K562 (cell line): ENCODE data around the gene NRG2. TPM values are rescaled to one million over a fixed set of nuclear protein-coding genes. Genes with fewer than 3 reads are reported as not detected.

Experiments used
- ATAC-seq: fragments of 200-7000 bp; cut with Tn5 transposase; 3 replicates; pipeline ENCODE4 v1.9.1; 2020; ENCODE audit warnings: moderate library complexity
- BruUV-seq: library from RNA; stranded (reverse); fragments of 400-500 nt; replicated peaks from 2 replicates; lab custom pipeline; 2021; lab: Mats Ljungman, UMichigan
- CTCF ChIA-PET: fragments of 300-600 bp; formaldehyde crosslinking; extraction: SDS; loops from one replicate; lab custom pipeline; 2021; ENCODE audit warnings: low intra/inter-chr PET ratio; lab: Yijun Ruan, JAX
- POLR2A ChIA-PET: fragments of 300-600, 350-650 bp; sonication (Branson Sonifier 250); formaldehyde crosslinking; extraction: SDS; loops from one replicate; lab custom pipeline; 2021; ENCODE audit warnings: antibody characterized with exemption, inconsistent platforms; lab: Yijun Ruan, JAX
- DNase-seq, 4 experiments: peaks; one replicate each; pipeline versions ENCODE4 v3.0.0 to v3.0.0-alpha.2; 2011 to 2018; ENCODE audit warnings: low spot score in 3 of 4, mixed read lengths in 3 of 4; ENCODE audit errors: extremely low read depth in 1 of 4
- FAIRE-seq: peaks from 2 replicates; lab custom pipeline; 2011; peaks lifted over from hg19 to GRCh38; lab: Jason Lieb, UNC
- H2AFZ ChIP-seq: 2 replicates; pipeline ENCODE4 v1.6.0; 2011; ENCODE audit warnings: low read depth, low read length, control low read depth, inconsistent platforms
- H3K27ac ChIP-seq: fragments of 200-600 bp; 3 replicates; pipeline ENCODE4 v1.8.0; 2011; ENCODE audit warnings: low read depth, mild to moderate bottlenecking, control low read depth, inconsistent platforms, low read length, moderate library complexity, mixed read lengths; ENCODE audit errors: extremely low read depth
- H3K27me3 ChIP-seq, 2 experiments: fragments of 300-600 bp in 1 of 2; 2 replicates in 1 of 2; 3 replicates in 1 of 2; pipeline versions ENCODE4 v1.6.0 to v1.8.0; 2011; ENCODE audit warnings: inconsistent platforms in 2 of 2, low read length in 2 of 2, mild to moderate bottlenecking in 1 of 2, mixed read lengths in 1 of 2, moderate library complexity in 1 of 2; ENCODE audit not compliant: control insufficient read depth in 2 of 2, insufficient read depth in 2 of 2
- H3K36me3 ChIP-seq: fragments of 300-600 bp; 3 replicates; pipeline ENCODE4 v1.8.0; 2011; ENCODE audit warnings: mild to moderate bottlenecking, low read length, inconsistent platforms; ENCODE audit not compliant: control insufficient read depth, insufficient read depth
- H3K4me1 ChIP-seq, 2 experiments: fragments of 200-600 bp in 1 of 2; replicated peaks in 1 of 2; 2 replicates in 1 of 2; 3 replicates in 1 of 2; pipeline versions ENCODE4 v1.5.1 to v1.8.0; 2011; ENCODE audit warnings: inconsistent platforms in 2 of 2, low read length in 2 of 2, mild to moderate bottlenecking in 1 of 2, mixed read lengths in 1 of 2, moderate library complexity in 1 of 2; ENCODE audit not compliant: control insufficient read depth in 2 of 2, insufficient read depth in 2 of 2
- H3K4me2 ChIP-seq: 2 replicates; pipeline ENCODE4 v1.6.1; 2011; ENCODE audit warnings: low read length, control low read depth, inconsistent platforms, mixed read lengths; ENCODE audit not compliant: insufficient read depth
- H3K4me3 ChIP-seq: fragments of 200-600 bp; sonication (generic), shearing (Covaris generic); 2 replicates; pipeline ENCODE4 v1.5.1; 2016; ENCODE audit warnings: control low read depth, inconsistent platforms
- H3K79me2 ChIP-seq: fragments of 200-600 bp; 3 replicates; pipeline ENCODE4 v1.8.0; 2011; ENCODE audit warnings: low read length, inconsistent platforms; ENCODE audit not compliant: control insufficient read depth, insufficient read depth
- H3K9ac ChIP-seq, 2 experiments: 2 replicates each; pipeline versions ENCODE4 v1.6.0 to v1.6.1; 2011; ENCODE audit warnings: low read depth in 2 of 2, low read length in 2 of 2, control low read depth in 1 of 2, inconsistent platforms in 1 of 2, mild to moderate bottlenecking in 1 of 2, mixed read lengths in 1 of 2; ENCODE audit not compliant: insufficient read depth in 1 of 2
- H3K9me1 ChIP-seq: one replicate; pipeline ENCODE4 v1.6.0; 2011; ENCODE audit warnings: inconsistent platforms, mild to moderate bottlenecking, low read length, moderate library complexity; ENCODE audit not compliant: control insufficient read depth, insufficient read depth
- H3K9me3 ChIP-seq: replicated peaks from 2 replicates; pipeline ENCODE4 v1.5.1; 2011; ENCODE audit warnings: low read depth, low read length, inconsistent platforms; ENCODE audit not compliant: control insufficient read depth, insufficient read depth
- H4K20me1 ChIP-seq: replicated peaks from 2 replicates; pipeline ENCODE4 v1.6.1; 2011; ENCODE audit warnings: low read length, inconsistent platforms, mixed read lengths; ENCODE audit not compliant: control insufficient read depth, insufficient read depth
- ATF4 ChIP-seq: fragments of 450-650 bp; formaldehyde crosslinking; IDR thresholded peaks from 2 replicates; pipeline ENCODE4 v1.4.0; 2022; ENCODE audit warnings: mild to moderate bottlenecking, moderate library complexity
- BRD9 ChIP-seq: fragments of 450-650 bp; IDR thresholded peaks from 2 replicates; pipeline ENCODE4 v1.6.1; 2018; ENCODE audit warnings: low read depth; ENCODE audit not compliant: partially characterized antibody
- ZNF280B ChIP-seq: fragments of 250-450 bp; sonication (Bioruptor Pico); IDR thresholded peaks from 2 replicates; pipeline ENCODE4 v1.5.1; 2021; ENCODE audit warnings: mild to moderate bottlenecking
- WGBS: fragments of 100-300 bp; shearing (Covaris generic); methylation state at CpG from one replicate; pipeline ENCODE4 v1.1.6; 2016; ENCODE audit warnings: low coverage, mixed read lengths; ENCODE audit not compliant: insufficient coverage; ENCODE audit errors: missing lambda C conversion rate; 5-methylcytosine and 5-hydroxymethylcytosine counted together
- in situ Hi-C: fragments of 300-500 bp; cut with MboI; formaldehyde crosslinking; loops from 4 replicates; pipeline ENCODE4 v1.15.0; 2018; ENCODE audit warnings: inconsistent platforms, mixed read lengths
- intact Hi-C: fragments of 100-400 bp; cut with micrococcal nuclease; formaldehyde crosslinking; loops from 2 replicates; pipeline ENCODE4 v1.14.2; 2022
- polyA plus RNA-seq, 8 experiments: library from polyadenylated mRNA; depleted of rRNA in 4 of 8; stranded (reverse) in 5 of 8; unstranded in 3 of 8; fragments of >200 nt; fragmentation: Nextera tagmentation in 2 of 8; fragmentation: Illumina TruSeq in 1 of 8; extraction: Ambion mirVana in 2 of 8; extraction: Trizol in 1 of 8; gene quantifications; 2 replicates each; pipeline versions ENCODE4 v1.2.1 to v1.2.3, GENCODE V29; 2011 to 2014; ENCODE audit warnings: inconsistent platforms in 1 of 8, missing spikeins in 1 of 8
- total RNA-seq, 7 experiments: library from RNA; depleted of rRNA in 6 of 7; stranded (reverse); fragments of >200 nt in 6 of 7; fragmentation: Illumina TruSeq in 2 of 7; extraction: Trizol in 2 of 7; gene quantifications; 2 replicates each; pipeline versions ENCODE4 v1.2.1 to v1.2.3, GENCODE V29; 2011 to 2021; ENCODE audit warnings: low replicate concordance in 1 of 7

The NRG2 gene
- total and polyA plus RNA-seq, 9 of the 15 experiments (the other 6 are each of a cell fraction or from before 2014, with no cell fraction given), result not detected

GRCh38 chr5:139809331-139809810 is 233.7 kb downstream of the NRG2 start:
- Histone ChIP-seq H3K4me2 (no peak overlapping the region), H3K9me3 (no peaks in the 10 kb centered on the region), H3K9ac (peak overlapping the region in 1 of 2 experiments; percentile 17; a peak in 1 of 4 replicates), H3K4me3 (no peak overlapping the region), H3K4me1 (peaks cover 0 to 7% of the 10 kb centered on the region in 2 experiments; a peak in 1 of 5 replicates), H3K27ac (no peak overlapping the region), H3K27me3 (peaks cover 7 to 68% of the 10 kb centered on the region in 2 experiments; a peak in 3 of 5 replicates), H4K20me1 (peaks cover 18% of the 10 kb centered on the region), H2AFZ (no peak overlapping the region), H3K9me1 (no peaks in the 10 kb centered on the region), H3K36me3 (no peaks in the 10 kb centered on the region), H3K79me2 (no peaks in the 10 kb centered on the region)
- FAIRE-seq (no peak), ATAC-seq (no peak), DNase-seq (no peak)
- CTCF ChIA-PET, result no interaction called here
- no TSS peak for BruUV-seq
- in situ Hi-C loops (no loop called here), intact Hi-C loops (no loop called here)
- WGBS, result 0% methylated on average over 10 of the region's 11 CpGs
- TF ChIP-seq BRD9 (no peak), ZNF280B (CRISPR knock-in tag) (no peak), ATF4 (CRISPR knock-in tag) (no peak)
- POLR2A ChIA-PET, result interaction anchor here (0.6 kb wide), 1 partner anchor 448 kb away, joined by 4 read pairs; no protein-coding TSS in a partner anchor
